ENCODE results near the gene MYCBP2.
"Not testable (repeated sequence)": the region's sequence is repeated elsewhere in the genome, so short reads cannot be mapped to it uniquely, and the experiment has no call there.

MYCBP2 gene

GRCh38 chr13:77219401-77219800 is 107.5 kb downstream of the MYCBP2 start:
- DNase-seq (ENCODE audit: low read depth in 1 of 2, low spot score in 1 of 2), result no peak

GRCh38 chr13:77218274-77218673 is 108.6 kb downstream of the MYCBP2 start:
- no peak for DNase-seq (ENCODE audit: low read depth in 1 of 2, low spot score in 1 of 2)

GRCh38 chr13:77215543-77215942 is 111.4 kb downstream of the MYCBP2 start:
- DNase-seq (ENCODE audit: low read depth in 1 of 2, low spot score in 1 of 2), result no peak

GRCh38 chr13:77213644-77214043 is 113.2 kb downstream of the MYCBP2 start:
- DNase-seq (ENCODE audit: low read depth in 1 of 2, low spot score in 1 of 2), result no peak

GRCh38 chr13:77207943-77208342 is 119.0 kb downstream of the MYCBP2 start:
- DNase-seq (ENCODE audit: low read depth in 1 of 2, low spot score in 1 of 2), result no peak

GRCh38 chr13:77198995-77199394 is 127.9 kb downstream of the MYCBP2 start:
- not testable (repeated sequence) for DNase-seq (ENCODE audit: low read depth in 1 of 2, low spot score in 1 of 2)

GRCh38 chr13:77196052-77196618 is 130.8 kb downstream of the MYCBP2 start:
- DNase-seq (ENCODE audit: low read depth in 1 of 2, low spot score in 1 of 2), result no peak

- no peak for DNase-seq (ENCODE audit: low read depth in 1 of 2, low spot score in 1 of 2)
Observed at GRCh38 chr13:77190349-77190958, 136.4 kb downstream of the MYCBP2 start.

- DNase-seq (ENCODE audit: low read depth in 1 of 2, low spot score in 1 of 2), result no peak
Observed at GRCh38 chr13:77185721-77186120, 141.2 kb downstream of the MYCBP2 start.

GRCh38 chr13:77184455-77184854 is 142.4 kb downstream of the MYCBP2 start:
- DNase-seq (ENCODE audit: low read depth in 1 of 2, low spot score in 1 of 2), result no peak

- DNase-seq (ENCODE audit: low read depth in 1 of 2, low spot score in 1 of 2), result no peak
Observed at GRCh38 chr13:77180011-77180410, 146.9 kb downstream of the MYCBP2 start.

- DNase-seq (ENCODE audit: low read depth in 1 of 2, low spot score in 1 of 2), result no peak
Observed at GRCh38 chr13:77177646-77178045, 149.2 kb downstream of the MYCBP2 start.

- no peak for DNase-seq (ENCODE audit: low read depth in 1 of 2, low spot score in 1 of 2)
Observed at GRCh38 chr13:77176350-77176749, 150.5 kb downstream of the MYCBP2 start.

GRCh38 chr13:77172650-77173049 is 154.2 kb downstream of the MYCBP2 start:
- DNase-seq (ENCODE audit: low read depth in 1 of 2, low spot score in 1 of 2), result no peak

- no peak for DNase-seq (ENCODE audit: low read depth in 1 of 2, low spot score in 1 of 2)
Observed at GRCh38 chr13:77171451-77171850, 155.4 kb downstream of the MYCBP2 start.

- DNase-seq (ENCODE audit: low read depth in 1 of 2, low spot score in 1 of 2), result no peak
Observed at GRCh38 chr13:77168237-77168636, 158.7 kb downstream of the MYCBP2 start.

- no peak for DNase-seq (ENCODE audit: low read depth in 1 of 2, low spot score in 1 of 2)
Observed at GRCh38 chr13:77150651-77151050, 176.2 kb downstream of the MYCBP2 start.

- no peak for DNase-seq (ENCODE audit: low read depth in 1 of 2, low spot score in 1 of 2)
Observed at GRCh38 chr13:77143431-77143830, 183.5 kb downstream of the MYCBP2 start.

- no peak for DNase-seq (ENCODE audit: low read depth in 1 of 2, low spot score in 1 of 2)
Observed at GRCh38 chr13:77139306-77139705, 187.6 kb downstream of the MYCBP2 start.

GRCh38 chr13:77138813-77139212 is 188.1 kb downstream of the MYCBP2 start:
- DNase-seq (ENCODE audit: low read depth in 1 of 2, low spot score in 1 of 2), result no peak

GRCh38 chr13:77136902-77137420 is 189.9 kb downstream of the MYCBP2 start:
- no peak for DNase-seq (ENCODE audit: low read depth in 1 of 2, low spot score in 1 of 2)

GRCh38 chr13:77124423-77124822 is 202.5 kb downstream of the MYCBP2 start:
- DNase-seq (ENCODE audit: low read depth in 1 of 2, low spot score in 1 of 2), result no peak

GRCh38 chr13:77118134-77118533 is 208.8 kb downstream of the MYCBP2 start:
- DNase-seq (ENCODE audit: low read depth in 1 of 2, low spot score in 1 of 2), result no peak

Measured in activated T-helper 1 cell treated with anti-CD3 and anti-CD28 coated beads, Interleukin-2, amount 50 U/mL, for 16 hours (primary cell).